NB4 (cell line): Measurements from ENCODE around the gene CTIF.

ENCODE experiments used
- DNase-seq: peaks from one replicate; pipeline ENCODE4 v3.0.0; 2010; ENCODE audit warnings: low read depth
- H3K4me3 ChIP-seq: one replicate; pipeline ENCODE4 v1.5.1; 2011; ENCODE audit warnings: mild to moderate bottlenecking, low read depth, low read length, moderate library complexity
- MAX ChIP-seq: IDR thresholded peaks from 2 replicates; pipeline ENCODE4 v1.6.1; 2011; ENCODE audit warnings: low read depth, low read length
- MYC ChIP-seq: IDR thresholded peaks from 2 replicates; pipeline ENCODE4 v1.6.1; 2011; ENCODE audit warnings: low read depth, low read length
- POLR2A ChIP-seq: IDR thresholded peaks from 2 replicates; pipeline ENCODE4 v1.6.1; 2011; ENCODE audit warnings: mild to moderate bottlenecking; ENCODE audit not compliant: insufficient read length; ENCODE audit errors: extremely low read depth
- TF ChIP-seq, protein P1 (sequence below): IDR thresholded peaks from one replicate; pipeline ENCODE4 v1.5.1; 2012; ENCODE audit warnings: low read depth, low read length

Gene CTIF

GRCh38 chr18:48539406-48540250 is 797 bp downstream of the CTIF start:
- peak overlapping the region; percentile 54 for H3K4me3 ChIP-seq
- DNase-seq: peak; percentile 69
- TF ChIP-seq POLR2A (no peak), MAX (0 out of 2 replicates have a peak, but pooled peaks have one; percentile 12)

DNA sequence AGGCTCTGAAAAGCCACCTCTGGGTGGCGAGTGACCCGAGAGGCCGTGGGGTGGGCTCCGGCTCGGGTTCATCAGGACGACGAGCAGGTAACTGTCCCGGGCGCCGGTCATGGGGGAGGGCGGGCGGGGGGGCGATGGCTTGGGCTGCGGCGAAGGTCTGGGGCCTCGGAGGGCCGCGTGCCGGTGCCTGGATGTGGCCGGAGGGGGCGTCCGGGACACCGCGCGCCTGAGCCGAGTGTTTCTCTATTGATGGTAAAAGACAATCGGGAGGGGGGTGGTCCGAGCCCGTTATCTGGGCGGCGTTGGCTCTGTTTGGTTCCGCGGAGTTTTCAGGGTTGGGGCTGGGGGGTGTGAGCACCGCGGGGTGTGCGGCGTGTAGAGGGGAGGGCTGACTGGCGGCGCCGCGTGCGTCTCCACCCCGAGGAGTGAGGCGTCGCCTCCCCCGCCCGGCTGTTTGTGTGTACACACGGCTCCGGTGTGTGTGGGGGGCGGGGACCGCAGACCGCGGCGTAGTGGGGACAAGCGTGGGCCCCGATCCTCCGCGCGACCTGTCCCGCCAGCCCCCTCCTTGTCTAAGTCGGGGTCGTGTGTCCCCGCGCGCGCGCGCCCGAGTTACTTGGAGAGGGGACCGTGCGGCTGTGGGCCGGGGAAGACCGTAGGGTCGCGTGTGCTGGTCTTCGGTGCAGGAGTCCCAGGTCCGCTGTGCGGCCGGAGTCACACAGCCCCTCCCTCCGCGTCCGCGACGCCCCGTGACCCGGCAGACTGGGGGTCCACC is 1.6 kb downstream of the CTIF start:
- TF ChIP-seq MAX: peak; percentile 45; the same call in 1 of the 2 replicates
- no peak for TF ChIP-seq POLR2A
- DNase-seq: peak; percentile 74
- H3K4me3 ChIP-seq: peak overlapping the region; percentile 54

DNA sequence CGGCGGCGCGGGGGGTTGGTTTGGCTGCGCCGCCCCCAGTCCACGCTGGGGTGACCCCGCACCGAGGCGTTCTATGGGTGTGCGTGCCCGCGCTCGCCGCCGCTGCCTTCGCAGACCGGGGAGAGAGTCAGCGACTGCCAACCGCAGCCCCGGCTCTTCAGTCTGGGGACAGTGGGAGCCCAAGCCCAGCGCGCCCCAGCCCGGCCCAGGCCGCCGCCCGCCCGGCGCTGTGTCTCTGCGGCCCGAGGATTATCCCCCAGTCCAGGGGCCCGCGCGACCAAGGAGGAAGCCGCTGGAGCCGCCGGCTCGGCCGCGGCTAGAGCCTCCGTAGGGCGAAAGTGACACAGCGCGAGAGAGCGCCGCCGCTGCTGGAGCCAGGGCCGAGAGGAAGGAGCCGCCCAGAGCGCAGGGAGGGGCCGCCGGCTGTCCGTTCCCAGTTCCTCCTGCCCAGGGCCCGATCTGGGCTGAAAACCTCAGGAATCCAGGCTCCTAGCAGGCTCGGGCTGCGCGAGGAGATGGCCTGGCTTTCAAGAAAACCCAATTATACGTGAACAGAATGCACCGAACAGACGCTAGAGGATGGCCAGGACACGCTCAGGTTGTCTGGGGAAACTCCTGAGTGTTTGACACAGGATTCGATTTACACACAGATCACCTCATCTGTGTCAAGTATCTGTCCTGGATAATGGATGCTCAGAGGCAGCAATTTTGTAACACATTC is 2.4 kb downstream of the CTIF start:
- TF ChIP-seq POLR2A (no peak), MAX (no peak; the same call in 1 of the 2 replicates), MYC (no peak)
- TF ChIP-seq, protein P1, sequence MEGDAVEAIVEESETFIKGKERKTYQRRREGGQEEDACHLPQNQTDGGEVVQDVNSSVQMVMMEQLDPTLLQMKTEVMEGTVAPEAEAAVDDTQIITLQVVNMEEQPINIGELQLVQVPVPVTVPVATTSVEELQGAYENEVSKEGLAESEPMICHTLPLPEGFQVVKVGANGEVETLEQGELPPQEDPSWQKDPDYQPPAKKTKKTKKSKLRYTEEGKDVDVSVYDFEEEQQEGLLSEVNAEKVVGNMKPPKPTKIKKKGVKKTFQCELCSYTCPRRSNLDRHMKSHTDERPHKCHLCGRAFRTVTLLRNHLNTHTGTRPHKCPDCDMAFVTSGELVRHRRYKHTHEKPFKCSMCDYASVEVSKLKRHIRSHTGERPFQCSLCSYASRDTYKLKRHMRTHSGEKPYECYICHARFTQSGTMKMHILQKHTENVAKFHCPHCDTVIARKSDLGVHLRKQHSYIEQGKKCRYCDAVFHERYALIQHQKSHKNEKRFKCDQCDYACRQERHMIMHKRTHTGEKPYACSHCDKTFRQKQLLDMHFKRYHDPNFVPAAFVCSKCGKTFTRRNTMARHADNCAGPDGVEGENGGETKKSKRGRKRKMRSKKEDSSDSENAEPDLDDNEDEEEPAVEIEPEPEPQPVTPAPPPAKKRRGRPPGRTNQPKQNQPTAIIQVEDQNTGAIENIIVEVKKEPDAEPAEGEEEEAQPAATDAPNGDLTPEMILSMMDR: no peak
- H3K4me3 ChIP-seq: peak overlapping the region; percentile 40
- peak; percentile 85 for DNase-seq

DNA sequence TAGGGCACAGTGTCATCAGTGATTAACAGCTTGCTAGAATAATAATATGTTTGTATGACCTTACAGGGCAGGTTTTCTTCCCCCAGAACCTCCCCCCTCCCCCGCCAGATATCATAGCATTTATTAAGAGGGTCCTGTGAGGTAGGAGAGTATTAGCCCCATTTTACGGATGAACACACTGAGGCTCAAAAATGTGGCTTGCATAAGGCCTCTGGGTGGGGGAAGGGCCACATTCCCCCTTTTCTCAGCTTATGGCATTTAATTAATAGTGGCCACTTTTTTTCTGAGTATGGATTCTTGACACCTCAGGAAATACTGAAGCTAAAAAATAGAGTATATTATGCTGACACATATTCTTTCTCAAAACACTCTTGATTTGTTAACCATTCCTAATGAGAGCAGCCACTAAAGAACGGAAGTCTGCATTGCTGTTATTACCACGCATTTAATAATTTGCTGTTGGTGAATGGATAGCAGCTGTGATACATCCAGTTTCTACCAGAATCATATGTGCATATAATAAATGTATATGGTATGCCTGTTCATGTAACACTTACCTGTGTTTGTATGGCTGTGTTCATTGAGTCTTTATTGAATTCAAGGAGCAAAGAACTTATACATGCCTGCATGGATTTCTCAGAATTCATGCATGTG is 3.0 kb downstream of the CTIF start:
- no peak for DNase-seq
- peak overlapping the region; percentile 23 for H3K4me3 ChIP-seq
- TF ChIP-seq, protein P1: no peak
- TF ChIP-seq MYC (no peak), MAX (no peak), POLR2A (no peak)

DNA sequence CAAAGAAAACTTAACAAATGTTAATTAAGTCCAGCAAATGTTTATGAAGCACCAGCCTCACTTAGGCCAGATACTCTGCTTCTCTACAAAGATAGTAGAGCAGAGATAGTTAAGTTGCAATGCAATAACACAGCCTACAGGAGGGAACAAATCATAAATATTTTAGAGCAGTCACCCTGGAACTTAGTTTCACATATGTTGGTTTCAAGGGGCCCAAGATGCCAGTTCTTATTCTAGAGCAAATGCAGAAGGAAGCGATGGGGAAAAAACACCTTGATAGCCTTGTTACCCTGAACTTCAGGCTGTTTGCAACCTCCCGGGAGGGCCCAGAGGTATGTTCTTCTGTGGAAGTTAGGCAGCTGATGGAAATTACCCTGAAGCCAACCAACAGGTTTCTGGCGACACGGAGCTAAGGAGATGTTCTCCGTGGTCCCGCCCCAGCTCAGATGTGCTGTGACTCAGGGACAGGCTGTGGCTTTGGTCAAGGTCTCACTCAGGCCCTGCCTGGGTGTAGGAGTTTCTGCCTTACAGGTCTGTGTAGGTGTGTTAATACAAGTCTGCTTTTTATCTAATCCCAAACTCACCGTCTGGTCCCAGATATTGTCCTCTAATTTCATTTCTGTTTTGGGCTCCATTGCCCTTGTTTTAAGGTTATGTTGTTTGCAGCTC is 3.8 kb downstream of the CTIF start:
- no peak for TF ChIP-seq MAX
- TF ChIP-seq, protein P1: no peak
- no peak overlapping the region for H3K4me3 ChIP-seq
- DNase-seq: no peak

DNA sequence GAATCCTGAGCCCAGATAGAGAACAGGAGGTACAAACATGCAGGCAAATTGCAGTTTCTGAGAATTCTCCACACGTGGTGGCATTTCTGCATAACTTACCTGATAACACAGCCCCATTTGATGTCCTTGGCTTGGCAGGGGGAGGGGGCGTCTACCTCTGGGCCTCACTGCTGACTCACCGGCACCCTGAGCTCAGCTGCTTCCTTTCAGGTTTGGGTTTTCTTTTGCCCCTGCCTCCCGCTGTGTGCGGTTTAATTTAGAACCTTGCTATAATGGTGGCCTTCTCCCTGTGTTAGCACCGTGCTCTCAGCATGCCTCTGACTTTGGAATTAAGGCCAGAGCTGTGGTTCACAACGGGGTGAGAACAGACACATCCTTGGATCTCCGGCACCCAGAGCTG is 4.4 kb downstream of the CTIF start:
- H3K4me3 ChIP-seq: no peak overlapping the region
- peak; percentile 18 for DNase-seq
- TF ChIP-seq MYC (no peak), POLR2A (no peak), MAX (no peak)
- TF ChIP-seq, protein P1: no peak
